RWPE2 (cell line): ENCODE measurements around the gene ACTA2.
A peak's percentile ranks its signal among the peaks of the same experiment; 100 is the strongest.

Source experiments
- ATAC-seq: fragments of 200-7000 bp; cut with Tn5 transposase; 3 replicates; pipeline ENCODE4 v1.9.1; 2021; ENCODE audit warnings: low read depth
- DNase-seq: peaks from one replicate; pipeline ENCODE4 v3.0.0-alpha.2; 2020; ENCODE audit warnings: low spot score
- H3K27ac ChIP-seq: fragments of 450-650 bp; 2 replicates; pipeline ENCODE4 v1.5.1; 2017; ENCODE audit warnings: mild to moderate bottlenecking; ENCODE audit not compliant: poor library complexity, severe bottlenecking
- H3K27me3 ChIP-seq: fragments of 250-450 bp; sonication (Bioruptor Pico); 2 replicates; pipeline ENCODE4 v1.5.1; 2021; ENCODE audit warnings: mild to moderate bottlenecking, moderate library complexity; ENCODE audit not compliant: insufficient read depth, poor library complexity, severe bottlenecking
- H3K36me3 ChIP-seq: fragments of 250-450 bp; sonication (Bioruptor Pico); 2 replicates; pipeline ENCODE4 v1.5.1; 2020; ENCODE audit warnings: low read depth, mild to moderate bottlenecking, moderate library complexity
- H3K4me1 ChIP-seq: fragments of 250-450 bp; sonication (Bioruptor Pico); 2 replicates; pipeline ENCODE4 v1.5.1; 2021; ENCODE audit warnings: mild to moderate bottlenecking, moderate library complexity; ENCODE audit not compliant: insufficient read depth, poor library complexity, severe bottlenecking
- H3K4me3 ChIP-seq: fragments of 250-450 bp; sonication (Bioruptor Pico); 2 replicates; pipeline ENCODE4 v1.5.1; 2021; ENCODE audit warnings: mild to moderate bottlenecking, moderate library complexity; ENCODE audit not compliant: severe bottlenecking
- H3K9me3 ChIP-seq: fragments of 250-450 bp; sonication (Bioruptor Pico); 2 replicates; pipeline ENCODE4 v1.5.1; 2021; ENCODE audit warnings: mild to moderate bottlenecking, moderate library complexity; ENCODE audit not compliant: severe bottlenecking
- CTCF ChIP-seq: fragments of 450-650 bp; IDR thresholded peaks from one replicate; pipeline ENCODE4 v1.5.1; 2017; ENCODE audit warnings: mild to moderate bottlenecking, moderate library complexity; ENCODE audit not compliant: poor library complexity, severe bottlenecking

The ACTA2 gene

GRCh38 chr10:88987840-88988239, 35.3 kb upstream of the ACTA2 start:
- DNase-seq (no peak), ATAC-seq (no peak)
- no peaks in the 10 kb centered on the region for H3K36me3 ChIP-seq
- no peak overlapping the region for H3K27ac ChIP-seq
- peaks cover 7% of the 10 kb centered on the region for H3K4me1 ChIP-seq
- no peak overlapping the region for H3K4me3 ChIP-seq
- no peaks in the 10 kb centered on the region for H3K27me3 ChIP-seq
- no peaks in the 10 kb centered on the region for H3K9me3 ChIP-seq
- no peak for TF ChIP-seq CTCF

- Histone ChIP-seq H3K36me3 (no peaks in the 10 kb centered on the region), H3K4me3 (no peak overlapping the region), H3K9me3 (no peaks in the 10 kb centered on the region), H3K27ac (no peak overlapping the region), H3K27me3 (no peaks in the 10 kb centered on the region), H3K4me1 (peaks cover 4% of the 10 kb centered on the region)
- TF ChIP-seq CTCF = peak; percentile 70
- DNase-seq = no peak
- no peak for ATAC-seq
These were observed 34.7 kb upstream of the ACTA2 start for GRCh38 chr10:88987243-88987725.

DNA sequence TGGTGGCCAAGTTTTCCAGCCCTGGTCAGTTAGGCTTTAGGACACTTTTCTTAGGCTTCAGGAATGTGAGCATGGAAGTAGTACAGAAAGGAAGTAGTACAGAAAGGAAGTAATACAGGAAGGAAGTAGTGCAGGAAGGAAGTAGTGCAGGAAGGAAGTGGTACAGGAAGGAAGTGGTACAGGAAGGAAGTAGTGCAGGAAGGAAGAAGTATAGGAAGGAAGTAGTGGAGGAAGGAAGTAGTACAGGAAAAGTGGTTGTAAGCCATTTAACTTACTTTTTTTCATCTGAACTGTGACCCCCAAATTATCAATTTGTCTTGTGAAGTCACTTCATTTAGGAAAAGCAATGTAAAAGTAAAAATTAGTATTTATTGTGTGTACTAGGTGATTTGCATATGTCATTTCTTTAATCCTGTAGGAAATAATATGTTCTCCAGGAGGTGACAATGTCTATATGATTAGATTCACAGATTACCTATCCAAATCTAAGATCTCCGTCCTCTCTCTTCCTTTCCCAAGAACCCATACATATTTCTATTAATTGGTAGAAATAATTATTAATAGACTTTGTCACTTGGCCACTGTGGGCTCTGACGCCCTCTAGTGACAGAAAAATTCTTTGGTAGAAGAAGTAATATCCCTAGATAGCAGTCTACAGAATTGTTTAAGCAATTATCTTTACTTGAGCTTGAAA, 34.1 kb upstream of the ACTA2 start:
- peak; percentile 88 for TF ChIP-seq CTCF
- no peak overlapping the region for H3K4me3 ChIP-seq
- peaks cover 4% of the 10 kb centered on the region for H3K4me1 ChIP-seq
- H3K9me3 ChIP-seq = no peaks in the 10 kb centered on the region
- no peaks in the 10 kb centered on the region for H3K27me3 ChIP-seq
- H3K36me3 ChIP-seq = no peaks in the 10 kb centered on the region
- ATAC-seq (no peak), DNase-seq (no peak)
- H3K27ac ChIP-seq = no peak overlapping the region

DNA sequence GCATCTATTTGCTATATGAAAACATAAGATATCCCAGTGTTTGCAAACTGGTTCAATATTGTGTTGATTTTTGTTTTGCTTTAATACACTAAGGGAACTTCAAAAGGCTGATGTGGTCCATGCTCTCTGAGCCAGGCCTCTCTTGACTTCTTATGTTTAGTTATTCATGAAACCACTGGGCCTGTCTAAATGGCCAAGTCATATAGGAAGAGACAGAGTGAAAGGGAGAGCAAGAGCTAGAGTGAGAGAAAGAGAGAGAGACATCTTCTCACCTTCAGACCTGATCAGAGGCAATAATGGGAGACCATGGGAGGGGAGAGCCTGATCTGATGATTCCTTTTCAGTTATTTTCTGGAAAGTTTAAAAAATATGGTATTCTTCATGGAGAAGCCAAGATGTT, 32.0 kb upstream of the ACTA2 start:
- TF ChIP-seq CTCF = no peak
- Histone ChIP-seq H3K9me3 (no peaks in the 10 kb centered on the region), H3K27ac (no peak overlapping the region), H3K4me1 (peaks cover 3% of the 10 kb centered on the region), H3K27me3 (no peaks in the 10 kb centered on the region), H3K36me3 (no peaks in the 10 kb centered on the region), H3K4me3 (no peak overlapping the region)
- DNase-seq (no peak), ATAC-seq (no peak)

DNA sequence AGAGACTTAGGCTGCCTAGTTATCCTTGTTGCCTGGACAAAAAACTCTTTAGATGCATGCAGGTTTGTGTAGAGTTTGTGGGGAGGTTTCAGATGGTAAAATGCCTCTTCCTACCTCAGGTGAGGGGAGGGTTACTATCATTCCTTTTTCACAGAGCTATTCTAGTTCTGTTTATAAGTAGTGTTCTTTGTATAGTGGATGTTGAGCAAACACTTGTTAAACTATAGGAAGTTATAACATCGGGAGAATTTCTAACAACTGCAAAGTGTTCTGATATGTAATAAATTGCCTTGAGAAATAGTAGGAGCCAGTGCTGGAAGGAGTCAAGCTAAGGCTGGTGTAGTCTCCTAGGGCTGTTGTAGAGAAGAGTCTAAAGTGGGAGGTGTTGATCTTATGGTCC, 31.4 kb upstream of the ACTA2 start:
- Histone ChIP-seq H3K4me3 (no peak overlapping the region), H3K36me3 (no peaks in the 10 kb centered on the region), H3K27ac (no peak overlapping the region), H3K4me1 (no peaks in the 10 kb centered on the region), H3K9me3 (no peaks in the 10 kb centered on the region), H3K27me3 (no peaks in the 10 kb centered on the region)
- no peak for DNase-seq
- no peak for ATAC-seq
- no peak for TF ChIP-seq CTCF
